ENCODE results near the gene C22orf39. TPM values are rescaled to one million over a fixed set of nuclear protein-coding genes. Genes with fewer than 3 reads are reported as not detected.
A peak's percentile ranks its signal among the peaks of the same experiment; 100 is the strongest.
"Not testable (repeated sequence)": the region's sequence is repeated elsewhere in the genome, so short reads cannot be mapped to it uniquely, and the experiment has no call there.

The C22orf39 gene
- total RNA-seq, 1 donor, result 14.8 TPM

GRCh38 chr22:19440411-19441195 lies 6.9 kb downstream of the C22orf39 start:
- TF ChIP-seq CTCF (IDR thresholded peaks at IDR 0.05; ENCODE audit: extremely low read depth, low read depth, low read length), result no peak

DNA sequence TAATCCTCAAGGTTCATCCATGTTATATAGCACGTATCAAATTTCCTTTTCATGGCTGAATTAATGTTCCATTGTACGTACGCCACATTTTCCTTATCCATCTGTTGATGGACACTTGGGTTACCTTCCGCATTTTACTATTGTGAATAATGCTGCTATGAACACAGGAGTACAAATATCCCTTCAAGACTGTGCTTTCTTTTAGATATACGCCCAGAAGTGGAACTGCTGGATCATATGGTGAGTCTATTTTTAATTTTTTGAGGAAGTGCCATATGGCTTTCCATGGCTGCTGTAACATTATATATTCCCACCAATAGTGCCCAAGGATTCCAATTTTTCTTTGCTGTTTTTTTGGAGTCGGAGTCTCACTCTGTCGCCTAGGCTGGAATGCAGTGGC lies 9.2 kb downstream of the C22orf39 start:
- Histone ChIP-seq H3K36me3 (ENCODE audit: insufficient read depth, low read length) (peaks cover 21% of the 10 kb centered on the region), H3K27me3 (ENCODE audit: insufficient read depth, low read length) (no peaks in the 10 kb centered on the region), H3K79me2 (ENCODE audit: insufficient read depth, low read length) (peaks cover 38% of the 10 kb centered on the region), H3K4me3 (ENCODE audit: insufficient read depth, low read length) (no peak overlapping the region), H3K4me1 (ENCODE audit: insufficient read depth, low read length) (peaks cover 4% of the 10 kb centered on the region), H4K20me1 (ENCODE audit: insufficient read depth, low read length) (peaks cover 8% of the 10 kb centered on the region), H3K4me2 (ENCODE audit: insufficient read depth, low read length) (no peak overlapping the region), H3K27ac (ENCODE audit: low read depth, low read length) (no peak overlapping the region), H2AFZ (ENCODE audit: low read length) (no peak overlapping the region), H3K9me3 (ENCODE audit: low read depth, low read length) (no peaks in the 10 kb centered on the region)
- DNase-seq (ENCODE audit: insufficient read length, low spot score, missing footprints), result no peak
- no peak for TF ChIP-seq CTCF (IDR thresholded peaks at IDR 0.05; ENCODE audit: extremely low read depth, low read depth, low read length)

More at GRCh38 chr22:19440411-19441195, 6.9 kb downstream of the C22orf39 start:
- no peak for DNase-seq (ENCODE audit: insufficient read length, low spot score, missing footprints)
- Histone ChIP-seq H4K20me1 (ENCODE audit: insufficient read depth, low read length) (peaks cover 17% of the 10 kb centered on the region), H3K27me3 (ENCODE audit: insufficient read depth, low read length) (no peaks in the 10 kb centered on the region), H3K36me3 (ENCODE audit: insufficient read depth, low read length) (peaks cover 20% of the 10 kb centered on the region), H3K27ac (ENCODE audit: low read depth, low read length) (no peak overlapping the region), H3K4me3 (ENCODE audit: insufficient read depth, low read length) (no peak overlapping the region), H3K4me2 (ENCODE audit: insufficient read depth, low read length) (no peak overlapping the region), H3K9me3 (ENCODE audit: low read depth, low read length) (no peaks in the 10 kb centered on the region), H3K4me1 (ENCODE audit: insufficient read depth, low read length) (no peaks in the 10 kb centered on the region), H3K79me2 (ENCODE audit: insufficient read depth, low read length) (peaks cover 60% of the 10 kb centered on the region), H2AFZ (ENCODE audit: low read length) (no peak overlapping the region)

DNA sequence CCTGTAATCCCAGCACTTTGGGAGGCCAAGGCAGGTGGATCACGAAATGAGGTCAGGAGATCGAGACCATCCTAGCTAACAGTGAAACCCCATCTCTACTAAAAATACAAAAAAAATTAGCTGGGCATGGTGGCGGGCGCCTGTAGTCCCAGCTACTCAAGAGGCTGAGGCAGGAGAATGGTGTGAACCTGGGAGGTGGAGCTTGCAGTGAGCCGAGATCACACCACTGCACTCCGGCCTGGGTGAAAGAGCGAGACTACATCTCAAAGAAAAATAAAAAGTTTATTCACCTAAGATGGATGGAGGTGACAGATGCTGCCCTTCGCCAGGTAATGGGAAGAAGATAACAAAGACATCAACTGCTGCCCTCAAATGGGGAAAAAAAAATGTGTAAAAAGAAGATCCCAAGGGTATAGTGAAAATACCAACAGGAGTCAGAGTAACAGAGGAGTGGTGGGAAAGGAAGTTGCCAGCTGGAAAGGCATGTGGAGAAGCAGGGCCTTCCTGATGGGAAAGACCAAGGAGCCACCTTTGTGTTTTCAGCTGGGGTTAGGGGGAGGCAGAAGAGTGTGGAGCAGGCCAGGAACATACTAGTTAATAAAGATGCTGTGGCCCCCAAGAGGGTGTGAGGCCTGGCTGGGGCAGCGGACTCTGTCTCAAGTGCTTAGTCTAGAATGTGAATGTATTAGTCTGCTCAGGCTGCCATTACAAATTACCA lies 10.9 kb downstream of the C22orf39 start:
- Histone ChIP-seq H3K79me2 (ENCODE audit: insufficient read depth, low read length) (peaks cover 24% of the 10 kb centered on the region), H3K36me3 (ENCODE audit: insufficient read depth, low read length) (peaks cover 18% of the 10 kb centered on the region), H3K27ac (ENCODE audit: low read depth, low read length) (peak overlapping the region; percentile 43)
- H2AFZ ChIP-seq (ENCODE audit: low read length); H3K4me3 ChIP-seq (ENCODE audit: insufficient read depth, low read length); H3K4me1 ChIP-seq (ENCODE audit: insufficient read depth, low read length); DNase-seq (ENCODE audit: insufficient read length, low spot score, missing footprints); H3K27me3 ChIP-seq (ENCODE audit: insufficient read depth, low read length); H3K9me3 ChIP-seq (ENCODE audit: low read depth, low read length); H3K4me2 ChIP-seq (ENCODE audit: insufficient read depth, low read length); H4K20me1 ChIP-seq (ENCODE audit: insufficient read depth, low read length): not testable (repeated sequence)

- Histone ChIP-seq H3K36me3 (ENCODE audit: insufficient read depth, low read length) (peaks cover 18% of the 10 kb centered on the region), H3K27ac (ENCODE audit: low read depth, low read length) (no peak overlapping the region), H3K27me3 (ENCODE audit: insufficient read depth, low read length) (no peaks in the 10 kb centered on the region), H4K20me1 (ENCODE audit: insufficient read depth, low read length) (peaks cover 4% of the 10 kb centered on the region), H3K4me2 (ENCODE audit: insufficient read depth, low read length) (no peak overlapping the region), H3K79me2 (ENCODE audit: insufficient read depth, low read length) (peaks cover 23% of the 10 kb centered on the region), H3K4me3 (ENCODE audit: insufficient read depth, low read length) (no peak overlapping the region), H2AFZ (ENCODE audit: low read length) (no peak overlapping the region), H3K9me3 (ENCODE audit: low read depth, low read length) (no peaks in the 10 kb centered on the region), H3K4me1 (ENCODE audit: insufficient read depth, low read length) (peaks cover 15% of the 10 kb centered on the region)
- TF ChIP-seq CTCF (IDR thresholded peaks at IDR 0.05; ENCODE audit: extremely low read depth, low read depth, low read length), result no peak
- DNase-seq (ENCODE audit: insufficient read length, low spot score, missing footprints), result no peak
Observed at GRCh38 chr22:19434829-19435580, 12.5 kb downstream of the C22orf39 start.
